Astrocyte (in vitro differentiated cells and primary cell): ENCODE measurements around the gene CUEDC1. TPM values are rescaled to one million over a fixed set of nuclear protein-coding genes. Genes with fewer than 3 reads are reported as not detected.

ENCODE experiments used
- DNase-seq: peaks from one replicate; pipeline ENCODE4 v3.0.0-alpha.2; 2010; ENCODE audit warnings: low read depth
- FAIRE-seq: peaks from 2 replicates; lab custom pipeline; 2011; peaks lifted over from hg19 to GRCh38; lab: Jason Lieb, UNC
- H2AFZ ChIP-seq: 2 replicates; pipeline ENCODE4 v1.6.0; 2012; ENCODE audit warnings: low read depth, low read length, inconsistent platforms
- H3K27ac ChIP-seq: 2 replicates; pipeline ENCODE4 v1.5.1; 2011; ENCODE audit warnings: low read depth, low read length, inconsistent platforms
- H3K27me3 ChIP-seq: 2 replicates; pipeline ENCODE4 v1.6.0; 2011; ENCODE audit warnings: low read length, inconsistent platforms; ENCODE audit not compliant: insufficient read depth
- H3K36me3 ChIP-seq: 2 replicates; pipeline ENCODE4 v1.5.1; 2011; ENCODE audit warnings: low read length, inconsistent platforms; ENCODE audit not compliant: insufficient read depth
- H3K4me1 ChIP-seq: 2 replicates; pipeline ENCODE4 v1.5.1; 2011; ENCODE audit warnings: low read length, inconsistent platforms; ENCODE audit not compliant: insufficient read depth
- H3K4me2 ChIP-seq: 2 replicates; pipeline ENCODE4 v1.6.0; 2012; ENCODE audit warnings: low read length, inconsistent platforms
- H3K4me3 ChIP-seq: 2 replicates; pipeline ENCODE4 v1.5.1; 2011; ENCODE audit warnings: low read depth, mild to moderate bottlenecking, low read length, inconsistent platforms; ENCODE audit not compliant: insufficient read depth
- H3K79me2 ChIP-seq: 2 replicates; pipeline ENCODE4 v1.6.0; 2012; ENCODE audit warnings: mild to moderate bottlenecking, low read length, inconsistent platforms; ENCODE audit not compliant: insufficient read depth
- H3K9ac ChIP-seq: 2 replicates; pipeline ENCODE4 v1.6.0; 2012; ENCODE audit warnings: mild to moderate bottlenecking, low read length, inconsistent platforms
- H3K9me3 ChIP-seq: 2 replicates; pipeline ENCODE4 v1.5.1; 2012; ENCODE audit warnings: low read depth, mild to moderate bottlenecking, low read length, inconsistent platforms; ENCODE audit not compliant: insufficient read depth
- H4K20me1 ChIP-seq: 2 replicates; pipeline ENCODE4 v1.6.0; 2012; ENCODE audit warnings: low read length, inconsistent platforms; ENCODE audit not compliant: insufficient read depth
- H3K27ac Mint-ChIP-seq: one replicate; pipeline ENCODE4 v1.8.0; 2021; ENCODE audit warnings: mild to moderate bottlenecking, mixed read lengths; ENCODE audit not compliant: unreplicated experiment
- H3K27me3 Mint-ChIP-seq: one replicate; pipeline ENCODE4 v1.8.0; 2021; ENCODE audit warnings: low read depth, mixed read lengths; ENCODE audit not compliant: unreplicated experiment
- H3K36me3 Mint-ChIP-seq: one replicate; pipeline ENCODE4 v1.8.0; 2021; ENCODE audit warnings: low read depth, mixed read lengths; ENCODE audit not compliant: unreplicated experiment
- H3K4me1 Mint-ChIP-seq: one replicate; pipeline ENCODE4 v1.8.0; 2021; ENCODE audit warnings: low read depth, mixed read lengths; ENCODE audit not compliant: unreplicated experiment
- H3K4me3 Mint-ChIP-seq: one replicate; pipeline ENCODE4 v1.8.0; 2021; ENCODE audit warnings: mild to moderate bottlenecking, moderate library complexity, mixed read lengths; ENCODE audit not compliant: unreplicated experiment
- H3K9me3 Mint-ChIP-seq: one replicate; pipeline ENCODE4 v1.8.0; 2021; ENCODE audit warnings: mild to moderate bottlenecking, mixed read lengths; ENCODE audit not compliant: unreplicated experiment
- EZH2 ChIP-seq: IDR thresholded peaks from 2 replicates; pipeline ENCODE4 v1.6.1; 2012; ENCODE audit warnings: mild to moderate bottlenecking, low read length, inconsistent platforms; ENCODE audit not compliant: insufficient read depth
- total RNA-seq: library from RNA; stranded (reverse); gene quantifications from 2 replicates; pipeline ENCODE4 v1.2.1, GENCODE V29; 2021
- TF ChIP-seq, protein P1 (sequence below): IDR thresholded peaks from 2 replicates; pipeline ENCODE4 v1.5.1; 2011; ENCODE audit warnings: low read depth, mild to moderate bottlenecking, inconsistent platforms, low read length, moderate library complexity; ENCODE audit not compliant: insufficient read depth

Gene CUEDC1
- total RNA-seq, 1 donor from 2014 or later: 43.7 TPM

DNA sequence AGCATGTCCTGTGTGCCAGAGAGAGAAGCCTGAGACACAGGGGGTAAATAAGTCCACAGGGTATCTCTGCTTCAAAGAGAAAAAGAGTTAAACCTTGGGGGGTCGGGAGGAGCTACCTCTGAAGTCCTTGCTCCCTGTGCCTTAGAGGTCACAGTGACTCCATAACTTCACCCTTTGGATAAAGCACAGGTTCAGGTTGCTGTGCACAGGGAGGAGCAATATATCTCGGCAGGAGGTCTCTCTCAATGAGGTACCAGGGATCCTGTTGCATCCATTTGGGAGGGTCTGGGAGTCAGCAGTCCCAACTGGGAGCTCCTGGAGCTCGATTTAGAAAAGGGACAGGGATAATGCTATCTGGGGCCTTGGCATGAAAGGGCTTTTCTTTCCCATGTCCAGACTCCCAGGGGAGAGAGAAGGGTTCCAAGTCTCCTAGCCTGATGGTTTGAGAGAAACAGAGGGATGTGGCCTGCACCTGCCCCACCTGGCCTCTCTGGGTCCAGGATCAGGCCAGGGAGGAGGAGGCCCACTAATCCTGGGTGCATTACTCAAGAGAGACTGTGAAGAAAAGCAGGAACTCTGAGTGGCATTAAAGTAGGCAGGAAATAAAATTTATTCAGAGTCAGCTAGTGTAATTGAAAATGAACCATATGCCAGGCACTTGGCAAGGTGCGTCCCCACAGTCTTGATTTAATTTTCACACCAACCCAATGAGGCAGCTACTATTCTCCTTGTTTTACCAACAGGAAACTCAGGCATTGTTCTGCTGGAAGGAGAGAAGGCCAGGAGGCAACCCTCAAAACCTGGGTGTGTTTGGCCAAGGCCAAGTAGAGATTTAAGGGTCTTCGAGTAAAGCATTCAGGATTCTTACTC, 40.7 kb downstream of the CUEDC1 start:
- Mint-ChIP-seq H3K36me3 (peaks cover 2% of the 10 kb centered on the region), H3K4me3 (no peak overlapping the region), H3K4me1 (peaks cover 31% of the 10 kb centered on the region), H3K27ac (no peak overlapping the region), H3K9me3 (no peaks in the 10 kb centered on the region), H3K27me3 (no peaks in the 10 kb centered on the region)
- FAIRE-seq: no peak
- DNase-seq: no peak
- Histone ChIP-seq H4K20me1 (peaks cover 73% of the 10 kb centered on the region), H3K4me3 (no peak overlapping the region), H3K9ac (no peak overlapping the region), H2AFZ (no peak overlapping the region), H3K4me2 (no peak overlapping the region), H3K79me2 (peaks cover 51% of the 10 kb centered on the region), H3K27me3 (no peaks in the 10 kb centered on the region), H3K36me3 (no peaks in the 10 kb centered on the region), H3K27ac (no peak overlapping the region), H3K9me3 (no peaks in the 10 kb centered on the region), H3K4me1 (peaks cover 10% of the 10 kb centered on the region)
- no peak for TF ChIP-seq EZH2
- TF ChIP-seq, protein P1, sequence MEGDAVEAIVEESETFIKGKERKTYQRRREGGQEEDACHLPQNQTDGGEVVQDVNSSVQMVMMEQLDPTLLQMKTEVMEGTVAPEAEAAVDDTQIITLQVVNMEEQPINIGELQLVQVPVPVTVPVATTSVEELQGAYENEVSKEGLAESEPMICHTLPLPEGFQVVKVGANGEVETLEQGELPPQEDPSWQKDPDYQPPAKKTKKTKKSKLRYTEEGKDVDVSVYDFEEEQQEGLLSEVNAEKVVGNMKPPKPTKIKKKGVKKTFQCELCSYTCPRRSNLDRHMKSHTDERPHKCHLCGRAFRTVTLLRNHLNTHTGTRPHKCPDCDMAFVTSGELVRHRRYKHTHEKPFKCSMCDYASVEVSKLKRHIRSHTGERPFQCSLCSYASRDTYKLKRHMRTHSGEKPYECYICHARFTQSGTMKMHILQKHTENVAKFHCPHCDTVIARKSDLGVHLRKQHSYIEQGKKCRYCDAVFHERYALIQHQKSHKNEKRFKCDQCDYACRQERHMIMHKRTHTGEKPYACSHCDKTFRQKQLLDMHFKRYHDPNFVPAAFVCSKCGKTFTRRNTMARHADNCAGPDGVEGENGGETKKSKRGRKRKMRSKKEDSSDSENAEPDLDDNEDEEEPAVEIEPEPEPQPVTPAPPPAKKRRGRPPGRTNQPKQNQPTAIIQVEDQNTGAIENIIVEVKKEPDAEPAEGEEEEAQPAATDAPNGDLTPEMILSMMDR: no peak

DNA sequence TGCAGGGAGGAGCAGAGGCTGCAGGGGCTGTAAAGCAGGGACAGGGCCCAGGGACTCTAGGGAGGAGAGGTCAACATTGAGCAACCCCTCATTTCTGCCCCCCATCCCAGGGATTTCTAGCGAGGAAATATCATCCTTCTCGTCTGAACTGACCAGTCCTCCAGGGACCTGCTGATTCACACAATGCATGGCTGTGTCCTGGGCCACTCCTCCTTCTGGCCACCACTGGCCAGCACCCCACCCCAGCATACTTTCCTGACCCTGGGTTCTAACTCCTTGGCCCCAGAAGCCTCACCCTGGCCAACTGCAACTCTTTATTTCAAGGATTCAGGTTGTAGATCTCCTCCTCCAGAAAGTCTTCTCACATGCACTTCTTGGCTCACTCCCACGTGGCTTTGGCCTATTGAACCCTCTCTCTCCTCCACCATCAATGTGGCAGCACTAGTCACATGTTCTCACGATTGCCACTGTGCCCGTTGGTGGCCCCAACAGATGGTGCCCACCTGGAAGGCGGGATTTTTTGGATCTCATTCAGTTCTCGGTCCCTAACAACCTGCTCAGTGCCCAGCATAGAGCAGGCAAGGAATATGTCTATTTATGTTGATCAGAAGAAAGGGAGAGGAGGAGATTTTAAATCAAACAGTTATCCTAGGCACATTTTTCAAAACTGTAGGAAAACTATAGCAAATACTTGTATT, 41.5 kb downstream of the CUEDC1 start:
- peaks cover 72% of the 10 kb centered on the region for H4K20me1 ChIP-seq
- peaks cover 51% of the 10 kb centered on the region for H3K79me2 ChIP-seq
- H3K27me3 Mint-ChIP-seq: no peaks in the 10 kb centered on the region
- no peak for TF ChIP-seq EZH2
- H3K9ac ChIP-seq: no peak overlapping the region
- no peak overlapping the region for H3K4me3 Mint-ChIP-seq
- no peaks in the 10 kb centered on the region for H3K27me3 ChIP-seq
- peaks cover 31% of the 10 kb centered on the region for H3K4me1 Mint-ChIP-seq
- H3K9me3 ChIP-seq: no peaks in the 10 kb centered on the region
- peaks cover 2% of the 10 kb centered on the region for H3K36me3 Mint-ChIP-seq
- FAIRE-seq (no peak), DNase-seq (no peak)
- no peak overlapping the region for H3K27ac Mint-ChIP-seq
- H2AFZ ChIP-seq: no peak overlapping the region
- no peak overlapping the region for H3K27ac ChIP-seq
- no peak overlapping the region for H3K4me2 ChIP-seq
- H3K4me1 ChIP-seq: peaks cover 10% of the 10 kb centered on the region
- H3K4me3 ChIP-seq: no peak overlapping the region
- H3K36me3 ChIP-seq: no peaks in the 10 kb centered on the region
- no peaks in the 10 kb centered on the region for H3K9me3 Mint-ChIP-seq

DNA sequence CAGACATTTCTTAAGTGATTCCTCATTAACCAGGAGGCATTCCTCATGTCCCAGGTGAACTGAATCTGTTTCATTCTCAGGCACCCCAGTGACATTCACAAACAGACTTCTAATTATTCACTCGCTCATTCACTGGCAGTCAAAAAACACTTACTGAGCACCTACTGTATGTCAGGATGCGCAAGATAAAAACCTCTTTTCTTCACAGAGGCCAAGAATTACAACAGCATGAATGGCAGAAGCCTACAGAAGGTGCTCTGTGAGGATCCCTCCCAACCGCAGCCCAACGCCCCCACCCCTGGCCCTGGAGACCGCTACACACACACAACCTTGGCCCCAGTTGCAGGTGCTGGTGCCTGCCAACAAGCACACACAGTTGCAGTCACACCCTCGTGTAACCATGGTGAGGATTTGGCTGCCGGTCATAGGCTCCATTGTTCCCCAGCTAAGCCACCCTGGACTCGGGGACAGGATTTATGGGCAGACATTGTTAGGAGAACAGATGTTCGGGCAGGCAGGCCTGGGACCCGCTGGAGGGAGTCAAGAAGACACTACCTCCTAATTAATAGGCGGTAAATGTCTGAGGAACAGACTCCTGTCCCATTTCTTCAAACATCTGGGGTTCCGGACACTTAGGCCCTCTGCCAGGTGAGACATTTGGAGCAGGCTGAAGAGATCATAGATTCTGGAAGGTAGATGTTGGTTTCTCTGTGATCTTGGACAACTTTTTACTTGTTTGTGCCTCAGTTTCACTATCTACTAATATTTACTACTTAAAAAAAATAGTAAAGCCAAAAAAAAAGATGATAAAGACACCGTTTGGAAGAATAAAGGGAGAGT, 43.2 kb downstream of the CUEDC1 start:
- no peak overlapping the region for H3K27ac ChIP-seq
- peaks cover 45% of the 10 kb centered on the region for H3K79me2 ChIP-seq
- no peak for TF ChIP-seq EZH2
- TF ChIP-seq, protein P1: no peak
- no peaks in the 10 kb centered on the region for H3K36me3 ChIP-seq
- no peaks in the 10 kb centered on the region for H3K9me3 ChIP-seq
- peaks cover 64% of the 10 kb centered on the region for H4K20me1 ChIP-seq
- no peak overlapping the region for H3K4me3 Mint-ChIP-seq
- H3K4me1 ChIP-seq: no peaks in the 10 kb centered on the region
- H3K27me3 Mint-ChIP-seq: no peaks in the 10 kb centered on the region
- H3K36me3 Mint-ChIP-seq: peaks cover 2% of the 10 kb centered on the region
- no peak overlapping the region for H3K4me3 ChIP-seq
- H3K9me3 Mint-ChIP-seq: no peaks in the 10 kb centered on the region
- FAIRE-seq (no peak), DNase-seq (peak; percentile 68)
- H3K4me2 ChIP-seq: peak overlapping the region; percentile 10
- no peaks in the 10 kb centered on the region for H3K27me3 ChIP-seq
- no peak overlapping the region for H3K9ac ChIP-seq
- H3K27ac Mint-ChIP-seq: no peak overlapping the region
- H3K4me1 Mint-ChIP-seq: peaks cover 26% of the 10 kb centered on the region
- no peak overlapping the region for H2AFZ ChIP-seq
